ENCODE data around the gene TIPRL.

GRCh38 chr1:168213349-168213748 is 34.6 kb downstream of the TIPRL start:
- TF ChIP-seq CTCF (IDR thresholded peaks at IDR 0.05) (no peak), POLR2A (IDR thresholded peaks at IDR 0.05) (no peak)

All from thyroid gland (tissue), 4 donors.